ENCODE results near the gene ABCA7.
A peak's percentile ranks its signal among the peaks of the same experiment; 100 is the strongest.

Gene ABCA7

DNA sequence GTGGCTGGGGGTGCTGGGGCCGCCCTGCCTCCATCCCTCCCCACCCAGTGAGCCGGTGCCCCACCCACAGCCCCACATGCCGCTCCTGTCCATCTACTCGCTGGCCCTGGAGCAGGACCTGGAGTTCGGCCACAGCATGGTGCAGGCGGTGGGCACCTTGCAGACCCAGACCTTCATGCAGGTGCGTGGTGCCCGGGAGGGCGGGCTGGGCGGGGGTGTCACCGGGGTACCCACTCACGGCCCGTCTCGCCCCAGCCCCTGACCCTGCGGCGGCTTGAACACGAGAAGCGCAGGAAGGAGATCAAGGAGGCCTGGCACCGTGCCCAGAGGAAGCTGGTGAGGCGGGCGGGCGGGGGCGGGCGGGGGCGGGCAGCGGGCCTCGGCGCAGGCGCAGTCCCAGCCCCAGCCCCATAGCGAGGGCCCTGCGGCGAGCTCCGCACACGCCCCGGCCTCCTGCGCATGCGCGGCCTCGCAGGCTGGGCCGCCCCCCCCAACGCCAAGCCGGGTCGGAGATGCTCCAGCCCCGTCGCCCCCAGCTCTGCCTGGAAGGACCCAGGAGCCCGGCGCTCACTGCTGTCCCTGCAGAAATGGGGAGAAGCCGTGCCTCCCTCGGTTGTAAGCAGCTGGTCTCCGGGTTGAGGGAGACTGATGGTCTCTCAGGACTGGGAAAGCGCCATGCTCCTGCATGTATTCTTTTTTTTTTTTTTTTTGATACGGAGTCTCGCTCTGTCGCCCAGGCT, 34.8 kb downstream of the ABCA7 start:
- DNase-seq = peak; percentile 84 to 88

DNA sequence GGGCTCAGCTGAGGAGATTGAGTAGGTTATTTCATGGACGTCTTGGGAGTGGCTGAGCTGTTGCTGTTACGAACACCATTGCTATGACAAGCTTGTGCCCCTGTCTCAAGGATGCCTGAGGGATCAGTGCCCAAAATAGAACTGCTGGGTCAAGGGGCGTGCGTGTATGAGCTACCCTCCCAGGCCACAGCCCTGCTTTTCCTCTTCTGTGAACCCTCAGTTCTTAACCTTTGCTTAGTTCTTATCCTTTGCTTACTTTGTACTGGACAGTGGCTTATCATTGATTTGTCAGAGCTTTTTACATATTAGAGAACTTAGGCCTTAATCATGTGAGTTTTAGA, 36.1 kb downstream of the ABCA7 start:
- no peak for DNase-seq

DNA sequence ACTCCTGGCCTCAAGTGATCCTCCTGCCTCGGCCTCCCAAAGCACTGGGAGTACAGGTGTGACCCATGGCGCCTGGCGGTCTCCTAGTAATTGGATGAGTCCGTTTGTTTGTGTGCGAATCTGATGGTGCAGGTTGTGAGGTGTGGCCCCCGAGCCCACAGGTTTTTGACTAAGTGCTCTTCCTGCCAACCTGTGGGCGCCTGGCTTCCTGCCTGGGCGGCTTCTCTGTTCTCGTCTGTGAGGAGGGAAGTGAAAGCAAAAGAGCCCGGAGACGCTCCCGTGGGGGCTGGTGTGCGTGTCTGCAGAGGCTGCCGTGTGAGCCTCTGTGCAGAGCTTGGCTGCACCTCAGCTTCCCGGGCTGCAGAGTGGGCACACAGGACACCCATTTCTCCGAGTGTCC, 37.0 kb downstream of the ABCA7 start:
- peak; percentile 90 to 93 for DNase-seq

- DNase-seq = peak; percentile 84 to 88
Observed at GRCh38 chr19:1079566-1080111, 39.7 kb downstream of the ABCA7 start.

GRCh38 chr19:1080360-1081161, 40.7 kb downstream of the ABCA7 start:
- DNase-seq = peak in 1 of 2 experiments; percentile 27

- DNase-seq = no peak
Observed at GRCh38 chr19:1081301-1082164, 41.6 kb downstream of the ABCA7 start.

GRCh38 chr19:1082165-1082927, 42.4 kb downstream of the ABCA7 start:
- peak; percentile 82 to 88 for DNase-seq

GRCh38 chr19:1082928-1083816, 43.3 kb downstream of the ABCA7 start:
- DNase-seq = peak in 1 of 2 experiments; percentile 18

DNA sequence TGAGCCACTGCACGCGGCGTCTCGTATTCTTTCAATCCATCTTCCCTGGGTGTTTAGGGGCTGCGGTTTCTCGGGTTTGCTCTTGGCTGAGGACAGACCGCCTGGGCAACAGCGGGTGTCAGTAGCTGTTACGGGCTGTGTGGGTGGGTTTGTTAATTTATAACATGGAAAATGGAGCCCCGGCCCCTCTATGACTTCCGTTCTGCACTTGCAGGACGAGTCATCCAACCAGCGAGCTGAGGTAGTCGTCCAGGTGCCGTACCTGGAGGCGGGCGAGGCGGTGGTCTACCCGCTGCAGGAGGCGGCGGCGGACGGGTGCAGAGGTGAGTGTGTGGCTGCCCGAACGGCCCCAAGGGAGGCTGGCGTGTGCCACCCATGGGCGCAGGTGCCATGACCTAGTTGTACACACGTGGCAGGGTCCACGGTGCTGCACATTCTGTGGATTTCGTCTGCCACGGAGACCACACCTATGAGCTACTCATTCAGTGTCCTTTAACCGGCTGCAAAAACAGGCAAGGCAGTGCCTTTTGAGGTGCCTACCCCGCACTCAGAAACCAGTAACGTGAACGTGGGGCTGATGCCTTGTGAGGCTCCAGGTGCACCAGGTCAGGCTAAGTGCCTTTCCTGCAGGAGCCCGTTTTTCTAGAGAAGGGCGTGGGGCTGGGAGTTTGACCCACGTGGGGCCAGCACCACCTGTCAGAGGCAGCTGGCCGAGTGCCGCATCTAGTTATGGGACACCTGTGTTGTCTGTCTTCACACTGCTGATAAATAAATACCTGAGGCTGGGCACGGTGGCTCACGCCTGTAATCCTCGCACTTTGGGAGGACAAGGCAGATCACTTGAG, 44.3 kb downstream of the ABCA7 start:
- peak; percentile 45 to 55 for DNase-seq

- DNase-seq = no peak
Observed at GRCh38 chr19:1085053-1085658, 45.2 kb downstream of the ABCA7 start.

DNA sequence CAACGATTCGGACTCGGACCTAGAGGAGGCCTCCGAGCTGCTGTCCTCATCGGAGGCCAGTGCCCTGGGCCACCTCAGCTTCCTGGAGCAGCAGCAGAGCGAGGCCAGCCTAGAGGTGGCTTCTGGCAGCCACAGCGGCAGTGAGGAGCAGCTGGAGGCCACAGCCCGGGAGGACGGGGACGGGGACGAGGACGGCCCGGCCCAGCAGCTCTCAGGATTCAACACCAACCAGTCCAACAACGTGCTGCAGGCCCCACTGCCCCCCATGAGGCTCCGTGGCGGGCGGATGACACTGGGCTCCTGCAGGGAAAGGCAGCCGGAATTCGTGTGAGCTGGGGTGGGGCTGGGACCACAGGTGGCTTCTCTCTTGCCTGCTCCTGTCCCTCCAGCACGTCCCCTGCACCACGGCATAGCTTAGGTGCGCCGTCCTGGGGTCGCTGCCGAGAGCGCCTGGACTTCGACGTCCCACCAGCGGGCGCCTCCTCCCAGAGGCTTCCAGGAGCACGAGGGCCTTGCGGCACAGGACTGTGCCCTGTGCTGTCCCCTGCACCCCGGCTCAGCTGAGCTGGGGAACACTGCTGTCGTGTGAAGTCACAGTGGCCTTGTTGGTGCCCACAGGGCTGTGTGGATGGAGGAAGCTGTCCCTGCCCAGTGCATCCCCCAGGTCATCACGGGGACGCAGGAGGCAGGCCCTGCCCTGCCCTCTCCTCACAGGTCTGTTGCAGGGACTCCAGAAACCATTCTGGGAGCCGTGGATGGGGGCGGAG, 46.0 kb downstream of the ABCA7 start:
- peak; percentile 25 to 41 for DNase-seq

- peak; percentile 26 to 40 for DNase-seq
Observed at GRCh38 chr19:1086613-1087012, 46.7 kb downstream of the ABCA7 start.

GRCh38 chr19:1087813-1088415, 48.0 kb downstream of the ABCA7 start:
- DNase-seq = peak in 1 of 2 experiments; percentile 61

- peak in 1 of 2 experiments; percentile 60 for DNase-seq
Observed at GRCh38 chr19:1088416-1089010, 48.6 kb downstream of the ABCA7 start.

- peak in 1 of 2 experiments; percentile 27 for DNase-seq
Observed at GRCh38 chr19:1089126-1089771, 49.3 kb downstream of the ABCA7 start.

- peak in 1 of 2 experiments; percentile 60 for DNase-seq
Observed at GRCh38 chr19:1089891-1090290, 50.0 kb downstream of the ABCA7 start.

All from activated T-cell treated with anti-CD3 and anti-CD28 coated beads, Interleukin-2, amount 50 U/mL, for 48 hours (primary cell).